Psoas muscle (tissue), 8 donors: ENCODE measurements around the gene STOML1. TPM values are rescaled to one million over a fixed set of nuclear protein-coding genes. Genes with fewer than 3 reads are reported as not detected.
"Not testable (repeated sequence)": the region's sequence is repeated elsewhere in the genome, so short reads cannot be mapped to it uniquely, and the experiment has no call there.

Experiments used
- ATAC-seq, 4 donors: fragments of 200-7000 bp; cut with Tn5 transposase; one replicate each; pipeline ENCODE4 v1.9.1; 2020; ENCODE audit warnings: moderate library complexity in 3 of 4, mild to moderate bottlenecking in 2 of 4
- DNase-seq, 2 donors: peaks; one replicate each; pipeline ENCODE4 v3.0.0-alpha.2; 2020
- H3K27ac ChIP-seq: fragments of 200-600 bp; one replicate; pipeline ENCODE4 v1.8.0; 2022
- H3K27me3 ChIP-seq, 3 donors: fragments of 200-600 bp in 1 of 3; one replicate each; pipeline versions ENCODE4 v1.6.1 to v1.8.0; 2013 to 2022; ENCODE audit warnings: low read length in 2 of 3, mild to moderate bottlenecking in 2 of 3, moderate library complexity in 1 of 3; ENCODE audit not compliant: insufficient read depth in 3 of 3
- H3K36me3 ChIP-seq, 2 donors: fragments of 200-600 bp in 1 of 2; one replicate each; pipeline versions ENCODE4 v1.6.1 to v1.8.0; 2013 to 2022; ENCODE audit warnings: low read depth in 1 of 2, mild to moderate bottlenecking in 1 of 2, moderate library complexity in 1 of 2; ENCODE audit not compliant: insufficient read depth in 1 of 2
- H3K4me1 ChIP-seq: fragments of 200-600 bp; one replicate; pipeline ENCODE4 v1.8.0; 2022
- H3K4me3 ChIP-seq: fragments of 200-600 bp; one replicate; pipeline ENCODE4 v1.8.0; 2022; ENCODE audit warnings: mild to moderate bottlenecking
- H3K9me3 ChIP-seq: fragments of 200-600 bp; one replicate; pipeline ENCODE4 v1.8.0; 2022
- WGBS, 3 donors: extraction: QIAGEN DNeasy Blood & Tissue Kit; methylation state at CpG; one replicate each; pipeline versions ENCODE4 v1.1.6 to v1.1.7; 2013; 5-methylcytosine and 5-hydroxymethylcytosine counted together
- intact Hi-C, 2 donors: fragments of 100-400 bp; cut with DNase I; formaldehyde crosslinking; loops; one replicate each; pipeline versions ENCODE4 v1.11.0 to v1.14.2; 2022
- polyA plus RNA-seq, 3 donors: library from polyadenylated mRNA; stranded (reverse); fragments of 200-250 nt; gene quantifications; one replicate each; pipeline ENCODE4 v1.2.3, GENCODE V29; 2013
- total RNA-seq, 4 donors: library from RNA; stranded (reverse); fragmentation: NEBNext Ultra II Directional in 2 of 4; extraction: Animal tissue kit (Norgen Biotek cat#: 25700) in 2 of 4; gene quantifications; one replicate each; pipeline versions ENCODE4 v1.2.1 to v1.2.4, GENCODE V29; 2021 to 2023
- TF ChIP-seq, protein P1 (sequence below): fragments of 200-600 bp; IDR thresholded peaks from one replicate; pipeline ENCODE4 v1.8.0; 2022; ENCODE audit warnings: antibody characterized with exemption
- donor health status: healthy with polysubstance abuse.
- donor health status: DM: no; HTN: no; CAD: no; lungs with moderate emphysema.
- donor health status: Bipolar disorder and iron deficiency.
- donor health status: healthy.
- donor health status: DM: yes; HTN: yes; CAD: no.
- donor health status: DM: no; HTN: no; CAD: no.
- donor health status: DM: no; HTN: no; CAD: no.
- donor health status: DM: yes; HTN: yes; CAD: no.

STOML1 gene
- total and polyA plus RNA-seq, 7 donors = 18.3 to 34.4 (median 24.4) TPM

DNA sequence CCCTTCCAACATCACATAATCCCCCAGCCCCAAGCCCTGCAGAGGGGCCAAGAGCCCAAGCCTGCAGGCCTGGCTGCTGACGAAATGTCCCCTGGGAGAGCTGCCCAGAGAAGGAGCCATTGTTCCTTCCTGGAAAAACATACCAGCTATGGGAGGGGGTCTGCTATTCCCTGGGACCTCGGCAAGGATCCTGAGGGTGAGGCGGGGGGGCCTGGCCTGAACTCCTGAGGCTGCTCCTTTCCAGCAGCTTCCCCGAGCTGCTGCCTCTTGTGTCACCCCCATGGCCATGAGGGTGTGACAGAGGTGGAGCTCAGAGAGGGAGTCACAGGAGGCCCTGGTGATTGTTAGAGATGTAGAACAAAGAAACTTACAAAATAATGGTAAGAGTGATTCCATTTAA lies 53.0 kb downstream of the STOML1 start:
- no peaks in the 10 kb centered on the region for H3K4me1 ChIP-seq
- H3K4me3 ChIP-seq = no peak overlapping the region
- H3K27ac ChIP-seq = no peak overlapping the region
- no peaks in the 10 kb centered on the region for H3K36me3 ChIP-seq
- H3K9me3 ChIP-seq = no peaks in the 10 kb centered on the region
- no peaks in the 10 kb centered on the region for H3K27me3 ChIP-seq
- peak in 1 of 2 donors; percentile 32 for DNase-seq
- WGBS, 3 donors = 66 to 84% (median 81%) methylated on average over 4 of the region's 4 CpGs
- no peak for ATAC-seq
- intact Hi-C loops = no loop called here
- TF ChIP-seq, protein P1, sequence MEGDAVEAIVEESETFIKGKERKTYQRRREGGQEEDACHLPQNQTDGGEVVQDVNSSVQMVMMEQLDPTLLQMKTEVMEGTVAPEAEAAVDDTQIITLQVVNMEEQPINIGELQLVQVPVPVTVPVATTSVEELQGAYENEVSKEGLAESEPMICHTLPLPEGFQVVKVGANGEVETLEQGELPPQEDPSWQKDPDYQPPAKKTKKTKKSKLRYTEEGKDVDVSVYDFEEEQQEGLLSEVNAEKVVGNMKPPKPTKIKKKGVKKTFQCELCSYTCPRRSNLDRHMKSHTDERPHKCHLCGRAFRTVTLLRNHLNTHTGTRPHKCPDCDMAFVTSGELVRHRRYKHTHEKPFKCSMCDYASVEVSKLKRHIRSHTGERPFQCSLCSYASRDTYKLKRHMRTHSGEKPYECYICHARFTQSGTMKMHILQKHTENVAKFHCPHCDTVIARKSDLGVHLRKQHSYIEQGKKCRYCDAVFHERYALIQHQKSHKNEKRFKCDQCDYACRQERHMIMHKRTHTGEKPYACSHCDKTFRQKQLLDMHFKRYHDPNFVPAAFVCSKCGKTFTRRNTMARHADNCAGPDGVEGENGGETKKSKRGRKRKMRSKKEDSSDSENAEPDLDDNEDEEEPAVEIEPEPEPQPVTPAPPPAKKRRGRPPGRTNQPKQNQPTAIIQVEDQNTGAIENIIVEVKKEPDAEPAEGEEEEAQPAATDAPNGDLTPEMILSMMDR = no peak

DNA sequence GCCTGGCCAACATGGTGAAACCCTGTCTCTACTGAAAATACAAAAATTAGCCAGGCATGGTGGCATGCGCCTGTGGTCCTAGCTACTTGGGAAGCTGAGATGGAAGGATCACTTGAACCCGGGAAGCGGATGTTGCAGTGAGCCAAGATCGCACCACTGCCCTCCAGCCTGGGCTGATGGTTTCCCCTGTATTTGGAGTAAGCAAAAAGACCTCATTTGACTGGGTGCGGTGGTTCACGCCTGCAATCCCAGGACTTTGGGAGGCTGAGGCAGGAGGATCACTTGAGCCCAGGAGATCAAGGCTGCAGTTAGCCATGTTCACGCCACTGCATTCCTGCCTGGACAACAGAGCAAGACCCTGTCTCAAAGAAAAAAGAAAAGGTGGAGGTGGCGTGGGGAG lies 53.6 kb downstream of the STOML1 start:
- intact Hi-C loops, H3K27me3 ChIP-seq: not testable (repeated sequence)
- peak in 1 of 2 donors; percentile 16 for DNase-seq

DNA sequence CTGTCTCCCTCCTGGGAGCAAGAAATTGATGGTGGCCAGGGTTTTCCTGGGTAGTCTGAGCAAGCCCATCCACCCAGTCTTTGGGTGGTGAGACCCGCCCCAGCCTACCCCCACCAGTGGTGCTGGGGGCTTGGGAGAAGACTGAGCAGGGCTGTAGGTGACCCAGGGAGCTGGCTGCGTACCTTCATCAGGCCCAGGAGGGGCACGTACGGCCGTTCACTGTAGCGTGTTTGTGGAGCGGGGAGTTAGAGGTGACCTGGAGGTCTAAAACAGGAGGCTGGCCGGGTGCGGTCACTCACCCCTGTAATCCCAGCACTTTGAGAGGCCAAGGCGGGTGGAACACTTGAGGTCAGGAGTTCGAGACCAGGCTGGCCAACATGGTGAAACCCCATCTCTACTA lies 54.4 kb downstream of the STOML1 start:
- Histone ChIP-seq H3K27me3 (no peaks in the 10 kb centered on the region), H3K36me3 (no peaks in the 10 kb centered on the region), H3K9me3 (no peaks in the 10 kb centered on the region), H3K4me1 (no peaks in the 10 kb centered on the region), H3K4me3 (no peak overlapping the region), H3K27ac (no peak overlapping the region)
- intact Hi-C loops = no loop called here
- WGBS, 3 donors = 97 to 98% (median 97%) methylated on average over 11 of the region's 11 CpGs
- TF ChIP-seq, protein P1 = no peak
- DNase-seq = no peak
- no peak for ATAC-seq

More for the DNA sequence above, 53.6 kb downstream of the STOML1 start:
- not testable (repeated sequence) for H3K4me1 ChIP-seq, ATAC-seq, H3K4me3 ChIP-seq, H3K27ac ChIP-seq, H3K9me3 ChIP-seq, H3K36me3 ChIP-seq
- 92 to 97% (median 97%) methylated on average over 8 of the region's 8 CpGs for WGBS, 3 donors

DNA sequence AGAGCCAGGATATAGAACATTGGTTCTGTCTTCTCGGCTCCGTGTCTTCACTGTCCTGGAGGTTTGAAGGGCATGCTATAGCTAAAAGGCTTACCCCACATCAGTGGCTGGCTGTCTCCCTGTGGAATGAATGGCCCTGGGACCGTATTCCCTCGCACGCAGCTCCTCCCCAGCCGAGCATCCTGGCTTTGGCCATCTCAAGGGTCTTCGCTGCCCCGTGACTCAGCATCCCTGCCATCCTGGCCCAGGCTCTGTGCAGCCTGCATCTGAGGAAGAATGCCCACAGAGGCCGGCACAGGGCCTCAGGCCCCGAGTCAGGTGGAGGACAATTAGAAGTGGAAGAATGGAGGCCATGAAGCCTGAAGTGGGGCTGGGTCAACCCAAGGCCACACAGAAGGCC lies 54.8 kb downstream of the STOML1 start:
- ATAC-seq (no peak), DNase-seq (peak in 1 of 2 donors; percentile 32)
- H3K4me1 ChIP-seq = no peaks in the 10 kb centered on the region
- no peak overlapping the region for H3K27ac ChIP-seq
- 76 to 96% (median 81%) methylated on average over 9 to 10 of the region's 10 CpGs for WGBS, 3 donors
- no peaks in the 10 kb centered on the region for H3K9me3 ChIP-seq
- intact Hi-C loops = no loop called here
- no peaks in the 10 kb centered on the region for H3K36me3 ChIP-seq
- H3K4me3 ChIP-seq = no peak overlapping the region
- no peaks in the 10 kb centered on the region for H3K27me3 ChIP-seq
- TF ChIP-seq, protein P1 = no peak

DNA sequence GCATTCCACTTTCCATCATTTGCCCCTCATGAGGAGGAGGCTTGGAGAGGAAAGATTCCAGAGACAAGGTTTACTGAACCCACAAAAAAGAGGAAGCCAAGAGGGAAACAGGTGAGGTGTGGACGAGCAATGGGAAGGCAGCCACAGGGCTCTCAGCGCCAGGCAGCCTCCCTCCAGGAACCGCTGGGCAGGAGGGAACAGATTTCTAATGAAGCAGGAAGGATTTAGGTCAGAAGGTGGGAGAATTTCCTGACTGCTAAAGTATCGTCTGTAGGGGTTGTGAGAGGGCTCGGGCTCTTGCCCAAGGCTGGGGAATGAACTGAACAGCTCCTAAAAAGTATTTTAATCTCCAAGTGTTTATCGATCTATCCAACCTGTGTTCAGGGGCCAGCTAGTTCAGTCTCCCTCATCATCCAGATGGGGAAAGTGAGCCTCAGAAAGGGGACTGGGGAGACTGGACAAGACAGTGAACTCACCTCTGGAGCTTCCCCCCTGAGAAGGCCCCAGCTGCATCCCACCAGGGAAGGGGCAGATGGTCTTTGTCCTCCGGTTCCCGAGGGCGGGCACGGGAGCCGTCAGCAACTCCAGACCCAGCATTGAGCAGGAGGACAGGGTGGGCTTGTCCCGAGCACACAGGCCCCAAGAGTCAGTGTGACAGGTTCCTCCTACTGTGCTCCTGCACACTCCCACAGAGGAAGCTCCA lies 55.4 kb downstream of the STOML1 start:
- ATAC-seq (no peak), DNase-seq (peak in 1 of 2 donors; percentile 26)
- Histone ChIP-seq H3K4me1 (no peaks in the 10 kb centered on the region), H3K27ac (no peak overlapping the region), H3K9me3 (no peaks in the 10 kb centered on the region), H3K27me3 (no peaks in the 10 kb centered on the region), H3K36me3 (no peaks in the 10 kb centered on the region), H3K4me3 (no peak overlapping the region)
- 64 to 75% (median 69%) methylated on average over 12 of the region's 12 CpGs for WGBS, 3 donors
- intact Hi-C loops = no loop called here
- TF ChIP-seq, protein P1 = no peak
